Measurements from ENCODE around the gene NIPBL.

The NIPBL gene

GRCh38 chr5:37034955-37035354 is 158.4 kb downstream of the NIPBL start:
- no peaks in the 10 kb centered on the region for H3K27me3 ChIP-seq (ENCODE audit: control insufficient read depth, insufficient read depth, low read length)
- H3K4me3 ChIP-seq (ENCODE audit: low read length) = no peak overlapping the region
- H3K4me1 ChIP-seq (ENCODE audit: control insufficient read depth, insufficient read depth, low read length) = no peaks in the 10 kb centered on the region
- H3K9ac ChIP-seq (ENCODE audit: low read length) = no peak overlapping the region
- H3K36me3 ChIP-seq (ENCODE audit: control insufficient read depth, insufficient read depth, low read length) = peaks cover 2% of the 10 kb centered on the region
- H3K27ac ChIP-seq (ENCODE audit: low read depth, low read length) = no peak overlapping the region

GRCh38 chr5:37037840-37038239 is 161.3 kb downstream of the NIPBL start:
- H3K9ac ChIP-seq (ENCODE audit: low read length) = no peak overlapping the region
- no peaks in the 10 kb centered on the region for H3K27me3 ChIP-seq (ENCODE audit: control insufficient read depth, insufficient read depth, low read length)
- no peak overlapping the region for H3K4me3 ChIP-seq (ENCODE audit: low read length)
- peaks cover 2% of the 10 kb centered on the region for H3K36me3 ChIP-seq (ENCODE audit: control insufficient read depth, insufficient read depth, low read length)
- no peaks in the 10 kb centered on the region for H3K4me1 ChIP-seq (ENCODE audit: control insufficient read depth, insufficient read depth, low read length)
- H3K27ac ChIP-seq (ENCODE audit: low read depth, low read length) = no peak overlapping the region

GRCh38 chr5:37039824-37040223 is 163.3 kb downstream of the NIPBL start:
- H3K36me3 ChIP-seq (ENCODE audit: control insufficient read depth, insufficient read depth, low read length) = peaks cover 5% of the 10 kb centered on the region
- H3K27ac ChIP-seq (ENCODE audit: low read depth, low read length) = no peak overlapping the region

GRCh38 chr5:37043693-37044092 is 167.1 kb downstream of the NIPBL start:
- Histone ChIP-seq H3K36me3 (ENCODE audit: control insufficient read depth, insufficient read depth, low read length) (peaks cover 7% of the 10 kb centered on the region), H3K9ac (ENCODE audit: low read length) (no peak overlapping the region), H3K4me1 (ENCODE audit: control insufficient read depth, insufficient read depth, low read length) (no peaks in the 10 kb centered on the region), H3K4me3 (ENCODE audit: low read length) (no peak overlapping the region), H3K27me3 (ENCODE audit: control insufficient read depth, insufficient read depth, low read length) (no peaks in the 10 kb centered on the region), H3K27ac (ENCODE audit: low read depth, low read length) (no peak overlapping the region)

More at GRCh38 chr5:37039824-37040223, 163.3 kb downstream of the NIPBL start:
- Histone ChIP-seq H3K9ac (ENCODE audit: low read length) (no peak overlapping the region), H3K4me1 (ENCODE audit: control insufficient read depth, insufficient read depth, low read length) (no peaks in the 10 kb centered on the region), H3K4me3 (ENCODE audit: low read length) (no peak overlapping the region), H3K27me3 (ENCODE audit: control insufficient read depth, insufficient read depth, low read length) (no peaks in the 10 kb centered on the region)

- no peak overlapping the region for H3K4me3 ChIP-seq (ENCODE audit: low read length)
- H3K27ac ChIP-seq (ENCODE audit: low read depth, low read length) = no peak overlapping the region
- H3K9ac ChIP-seq (ENCODE audit: low read length) = no peak overlapping the region
- no peaks in the 10 kb centered on the region for H3K27me3 ChIP-seq (ENCODE audit: control insufficient read depth, insufficient read depth, low read length)
- no peaks in the 10 kb centered on the region for H3K4me1 ChIP-seq (ENCODE audit: control insufficient read depth, insufficient read depth, low read length)
- peaks cover 5% of the 10 kb centered on the region for H3K36me3 ChIP-seq (ENCODE audit: control insufficient read depth, insufficient read depth, low read length)
Measured at GRCh38 chr5:37044120-37044519, 167.6 kb downstream of the NIPBL start.

GRCh38 chr5:37045703-37046102 is 169.1 kb downstream of the NIPBL start:
- H3K4me1 ChIP-seq (ENCODE audit: control insufficient read depth, insufficient read depth, low read length) = no peaks in the 10 kb centered on the region
- H3K4me3 ChIP-seq (ENCODE audit: low read length) = no peak overlapping the region
- no peaks in the 10 kb centered on the region for H3K27me3 ChIP-seq (ENCODE audit: control insufficient read depth, insufficient read depth, low read length)
- H3K9ac ChIP-seq (ENCODE audit: low read length) = no peak overlapping the region
- no peak overlapping the region for H3K27ac ChIP-seq (ENCODE audit: low read depth, low read length)
- peaks cover 7% of the 10 kb centered on the region for H3K36me3 ChIP-seq (ENCODE audit: control insufficient read depth, insufficient read depth, low read length)

GRCh38 chr5:37047947-37048346 is 171.4 kb downstream of the NIPBL start:
- Histone ChIP-seq H3K27me3 (ENCODE audit: control insufficient read depth, insufficient read depth, low read length) (no peaks in the 10 kb centered on the region), H3K27ac (ENCODE audit: low read depth, low read length) (no peak overlapping the region), H3K4me1 (ENCODE audit: control insufficient read depth, insufficient read depth, low read length) (no peaks in the 10 kb centered on the region), H3K4me3 (ENCODE audit: low read length) (no peak overlapping the region), H3K36me3 (ENCODE audit: control insufficient read depth, insufficient read depth, low read length) (peaks cover 14% of the 10 kb centered on the region), H3K9ac (ENCODE audit: low read length) (no peak overlapping the region)

GRCh38 chr5:37054391-37054790 is 177.8 kb downstream of the NIPBL start:
- Histone ChIP-seq H3K9ac (ENCODE audit: low read length) (no peak overlapping the region), H3K27me3 (ENCODE audit: control insufficient read depth, insufficient read depth, low read length) (no peaks in the 10 kb centered on the region), H3K36me3 (ENCODE audit: control insufficient read depth, insufficient read depth, low read length) (peaks cover 14% of the 10 kb centered on the region), H3K4me3 (ENCODE audit: low read length) (no peak overlapping the region), H3K27ac (ENCODE audit: low read depth, low read length) (no peak overlapping the region), H3K4me1 (ENCODE audit: control insufficient read depth, insufficient read depth, low read length) (no peaks in the 10 kb centered on the region)

GRCh38 chr5:37055383-37055990 is 178.9 kb downstream of the NIPBL start:
- no peaks in the 10 kb centered on the region for H3K4me1 ChIP-seq (ENCODE audit: control insufficient read depth, insufficient read depth, low read length)
- no peak overlapping the region for H3K4me3 ChIP-seq (ENCODE audit: low read length)
- H3K27ac ChIP-seq (ENCODE audit: low read depth, low read length) = no peak overlapping the region
- peaks cover 12% of the 10 kb centered on the region for H3K36me3 ChIP-seq (ENCODE audit: control insufficient read depth, insufficient read depth, low read length)
- no peaks in the 10 kb centered on the region for H3K27me3 ChIP-seq (ENCODE audit: control insufficient read depth, insufficient read depth, low read length)
- H3K9ac ChIP-seq (ENCODE audit: low read length) = no peak overlapping the region

GRCh38 chr5:37056762-37057161 is 180.2 kb downstream of the NIPBL start:
- Histone ChIP-seq H3K36me3 (ENCODE audit: control insufficient read depth, insufficient read depth, low read length) (peaks cover 6% of the 10 kb centered on the region), H3K27me3 (ENCODE audit: control insufficient read depth, insufficient read depth, low read length) (no peaks in the 10 kb centered on the region), H3K27ac (ENCODE audit: low read depth, low read length) (no peak overlapping the region)

GRCh38 chr5:37060030-37060429 is 183.5 kb downstream of the NIPBL start:
- no peak overlapping the region for H3K27ac ChIP-seq (ENCODE audit: low read depth, low read length)
- H3K36me3 ChIP-seq (ENCODE audit: control insufficient read depth, insufficient read depth, low read length) = peaks cover 3% of the 10 kb centered on the region

More at GRCh38 chr5:37056762-37057161, 180.2 kb downstream of the NIPBL start:
- H3K4me3 ChIP-seq (ENCODE audit: low read length) = no peak overlapping the region
- H3K4me1 ChIP-seq (ENCODE audit: control insufficient read depth, insufficient read depth, low read length) = no peaks in the 10 kb centered on the region
- no peak overlapping the region for H3K9ac ChIP-seq (ENCODE audit: low read length)

GRCh38 chr5:37063739-37064138 is 187.2 kb downstream of the NIPBL start:
- Histone ChIP-seq H3K4me3 (ENCODE audit: low read length) (no peak overlapping the region), H3K27ac (ENCODE audit: low read depth, low read length) (no peak overlapping the region), H3K4me1 (ENCODE audit: control insufficient read depth, insufficient read depth, low read length) (no peaks in the 10 kb centered on the region), H3K27me3 (ENCODE audit: control insufficient read depth, insufficient read depth, low read length) (no peaks in the 10 kb centered on the region), H3K9ac (ENCODE audit: low read length) (no peak overlapping the region), H3K36me3 (ENCODE audit: control insufficient read depth, insufficient read depth, low read length) (no peaks in the 10 kb centered on the region)

More at GRCh38 chr5:37060030-37060429, 183.5 kb downstream of the NIPBL start:
- no peaks in the 10 kb centered on the region for H3K27me3 ChIP-seq (ENCODE audit: control insufficient read depth, insufficient read depth, low read length)
- no peak overlapping the region for H3K4me3 ChIP-seq (ENCODE audit: low read length)
- H3K9ac ChIP-seq (ENCODE audit: low read length) = no peak overlapping the region
- no peaks in the 10 kb centered on the region for H3K4me1 ChIP-seq (ENCODE audit: control insufficient read depth, insufficient read depth, low read length)

- Histone ChIP-seq H3K36me3 (ENCODE audit: control insufficient read depth, insufficient read depth, low read length) (no peaks in the 10 kb centered on the region), H3K27ac (ENCODE audit: low read depth, low read length) (no peak overlapping the region)
Measured at GRCh38 chr5:37064442-37064841, 187.9 kb downstream of the NIPBL start.

More at GRCh38 chr5:37064442-37064841, 187.9 kb downstream of the NIPBL start:
- no peak overlapping the region for H3K4me3 ChIP-seq (ENCODE audit: low read length)
- H3K27me3 ChIP-seq (ENCODE audit: control insufficient read depth, insufficient read depth, low read length) = no peaks in the 10 kb centered on the region
- no peaks in the 10 kb centered on the region for H3K4me1 ChIP-seq (ENCODE audit: control insufficient read depth, insufficient read depth, low read length)
- H3K9ac ChIP-seq (ENCODE audit: low read length) = no peak overlapping the region
